NCI-H2227 (cell line): ENCODE measurements around the gene CADM4.
"Not testable (repeated sequence)": the region's sequence is repeated elsewhere in the genome, so short reads cannot be mapped to it uniquely, and the experiment has no call there.

Experiments
- DNase-seq: peaks from one replicate; lab custom pipeline; 2025; ENCODE audit not compliant: unreplicated experiment; lab: John Stamatoyannopoulos, UW

The CADM4 gene

GRCh38 chr19:43664018-43664417 lies 24.4 kb upstream of the CADM4 start:
- no peak for DNase-seq

DNA sequence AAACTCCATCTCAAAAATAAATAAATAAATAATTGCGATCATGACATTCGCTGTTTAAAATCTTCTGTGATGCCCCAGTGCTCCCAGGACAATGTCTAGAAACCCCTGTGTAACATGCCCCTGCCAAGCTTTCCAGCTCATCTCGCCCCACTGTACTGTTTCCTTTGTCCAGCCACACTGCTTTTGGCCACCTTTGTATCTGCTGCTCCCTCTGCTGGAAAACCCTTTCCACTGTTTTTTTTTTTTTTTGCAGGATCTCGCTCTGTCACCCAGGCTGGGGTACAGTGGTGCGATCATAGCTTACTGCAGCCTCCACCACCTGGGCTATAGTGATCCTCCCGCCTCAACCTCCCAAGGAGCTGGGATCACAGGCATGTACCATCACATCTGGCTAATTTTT lies 22.8 kb upstream of the CADM4 start:
- DNase-seq, result no peak

GRCh38 chr19:43660971-43661360 lies 21.3 kb upstream of the CADM4 start:
- no peak for DNase-seq

DNA sequence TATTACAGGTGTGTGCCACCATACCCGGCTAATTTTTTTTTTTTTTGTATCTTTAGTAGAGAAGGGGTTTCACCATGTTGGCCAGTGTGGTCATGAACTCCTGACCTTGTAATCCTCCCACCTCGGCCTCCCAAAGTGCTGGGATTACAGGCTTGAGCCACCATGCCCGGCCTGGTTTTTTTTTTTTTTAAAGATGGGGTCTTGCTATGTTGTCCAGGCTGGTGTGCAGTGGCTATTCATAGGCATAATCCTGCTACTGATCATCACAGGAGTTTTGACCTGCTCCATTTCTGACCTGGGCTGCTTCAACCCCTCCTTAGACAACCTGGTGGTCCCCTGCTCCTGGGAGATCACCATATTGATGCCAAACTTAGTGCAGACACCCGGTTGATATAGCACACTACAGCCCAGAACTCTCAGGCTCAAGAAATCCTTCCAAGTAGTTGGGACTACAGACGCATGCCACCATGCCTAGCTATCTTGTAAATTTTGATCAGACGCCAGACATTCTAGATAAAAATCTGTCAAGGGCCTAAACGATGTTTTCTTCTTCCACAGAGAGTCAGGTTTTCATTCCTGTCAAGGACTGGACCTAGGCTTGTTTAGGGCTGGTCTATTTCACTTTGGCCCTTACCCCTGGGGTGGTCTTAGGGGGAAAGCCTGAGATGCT lies 20.8 kb upstream of the CADM4 start:
- DNase-seq, result no peak

- no peak for DNase-seq
Observed at GRCh38 chr19:43658494-43658893, 18.8 kb upstream of the CADM4 start.

DNA sequence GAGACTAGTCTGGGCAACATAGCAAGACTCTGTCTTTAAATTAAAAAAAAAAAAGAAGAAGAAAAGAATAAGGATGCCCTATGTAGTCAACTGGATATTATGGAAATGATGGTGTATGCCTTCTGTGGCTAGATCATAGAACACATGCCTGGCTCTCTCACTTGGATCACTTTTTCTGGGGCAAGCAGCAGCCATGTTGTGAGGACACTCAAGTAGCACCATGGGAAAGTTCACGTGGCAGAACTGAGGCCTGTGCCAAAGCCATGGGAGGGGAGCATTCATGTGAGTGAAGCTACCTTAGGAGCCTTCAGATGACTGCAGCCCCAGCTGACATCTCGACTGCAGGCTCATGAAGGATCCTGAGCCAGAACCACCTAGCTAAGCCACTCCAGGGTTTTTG lies 18.4 kb upstream of the CADM4 start:
- no peak for DNase-seq

- DNase-seq, result no peak
Observed at GRCh38 chr19:43656436-43656835, 16.8 kb upstream of the CADM4 start.

DNA sequence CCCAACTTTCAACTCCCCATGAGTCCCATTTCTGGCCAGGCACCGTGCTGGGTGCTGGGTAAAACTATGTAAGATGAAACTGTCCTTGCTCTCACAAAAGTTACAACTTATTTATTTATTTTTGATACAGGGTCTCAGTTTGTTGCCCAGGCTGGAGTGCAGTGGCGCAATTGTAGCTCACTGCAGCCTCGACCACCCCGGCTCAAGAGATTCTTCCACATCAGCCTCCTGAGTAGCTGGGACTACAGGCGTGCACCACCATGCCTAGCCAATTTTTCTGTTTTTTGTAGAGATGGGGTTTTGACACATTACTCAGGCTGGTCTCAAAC lies 12.9 kb upstream of the CADM4 start:
- DNase-seq, result no peak

DNA sequence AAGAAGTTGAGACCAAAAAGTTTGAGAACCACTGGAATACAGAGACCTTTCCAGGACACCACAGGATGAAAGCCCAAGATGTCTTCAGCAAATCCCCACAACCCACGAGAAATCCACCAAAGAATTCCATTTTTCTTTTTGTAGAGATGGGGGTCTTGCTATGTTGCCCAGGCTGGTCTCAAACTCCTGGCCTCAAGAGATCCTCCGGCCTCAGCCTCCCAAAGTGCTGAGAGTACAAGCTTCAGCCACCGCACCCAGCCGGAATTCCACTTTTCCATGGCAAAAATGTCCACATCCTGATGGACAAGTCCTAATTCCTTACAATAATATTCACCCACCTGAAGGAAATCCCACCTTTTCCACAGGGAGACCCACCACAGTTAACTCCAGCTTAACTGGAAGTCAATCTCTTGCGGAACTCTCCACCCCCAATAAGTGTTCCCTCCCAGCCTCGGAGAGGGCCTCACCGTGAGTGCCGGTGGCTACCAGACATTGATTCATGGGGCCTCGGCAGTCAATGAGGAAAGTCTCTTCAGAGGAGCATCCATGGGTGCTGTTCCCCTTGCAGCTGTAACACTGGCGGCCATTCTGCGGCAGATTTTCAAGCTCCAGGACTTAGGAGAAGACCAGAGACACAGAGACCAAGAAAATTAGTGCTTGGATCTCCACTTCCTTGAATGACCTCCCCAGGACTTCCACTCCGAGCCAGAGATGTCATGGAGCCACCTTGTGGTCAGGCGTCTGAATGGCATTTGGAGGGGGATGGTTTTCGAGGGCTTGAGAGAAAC lies 12.3 kb upstream of the CADM4 start:
- DNase-seq, result peak; percentile 60

GRCh38 chr19:43650276-43650675 lies 10.6 kb upstream of the CADM4 start:
- DNase-seq, result not testable (repeated sequence)

- no peak for DNase-seq
Observed at GRCh38 chr19:43649514-43649913, 9.9 kb upstream of the CADM4 start.

DNA sequence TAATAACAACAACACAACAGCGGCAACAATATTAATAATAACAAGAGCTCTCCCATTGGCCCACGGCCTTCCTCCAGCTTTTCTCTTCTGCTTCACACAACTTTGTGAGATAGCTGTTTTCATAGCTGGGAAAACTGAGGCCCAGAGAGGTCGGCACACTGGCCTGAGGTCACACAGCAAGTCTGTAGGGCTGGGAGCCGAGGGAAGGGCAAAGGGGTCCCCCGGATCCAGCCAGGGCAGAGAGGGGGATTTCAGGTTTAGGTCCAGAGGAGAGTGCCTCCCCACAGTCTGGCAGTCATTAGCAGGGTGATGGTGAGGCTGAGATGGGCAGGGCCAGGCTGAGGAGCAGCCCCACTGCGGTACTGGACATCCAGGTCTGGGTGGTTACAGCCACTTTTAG lies 9.0 kb upstream of the CADM4 start:
- DNase-seq, result no peak

DNA sequence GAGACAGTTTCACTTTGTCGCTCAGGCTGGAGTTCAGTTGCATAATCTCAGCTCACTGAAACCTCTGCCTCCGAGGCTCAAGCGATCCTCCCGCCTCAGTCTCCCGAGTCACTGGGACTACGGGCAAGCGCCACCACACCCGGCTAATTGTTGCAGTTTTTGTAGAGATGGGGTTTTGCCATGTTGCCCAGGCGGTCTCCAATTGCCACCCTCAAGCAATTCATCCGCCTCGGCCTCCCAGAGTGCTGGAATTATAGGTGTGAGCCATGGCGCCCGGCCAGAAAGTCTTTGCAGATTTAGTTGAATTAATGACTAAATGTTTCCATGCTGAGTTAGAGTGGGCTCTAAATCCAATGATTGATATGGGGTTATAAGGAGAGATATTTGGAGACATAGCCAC lies 4.5 kb upstream of the CADM4 start:
- no peak for DNase-seq

GRCh38 chr19:43643326-43643725 lies 3.7 kb upstream of the CADM4 start:
- DNase-seq, result no peak

GRCh38 chr19:43642531-43642930 lies 2.9 kb upstream of the CADM4 start:
- no peak for DNase-seq

- DNase-seq, result no peak
Observed at GRCh38 chr19:43641333-43641732, 1.7 kb upstream of the CADM4 start.

- no peak for DNase-seq
Observed at GRCh38 chr19:43640424-43640757, 741 bp upstream of the CADM4 start.

DNA sequence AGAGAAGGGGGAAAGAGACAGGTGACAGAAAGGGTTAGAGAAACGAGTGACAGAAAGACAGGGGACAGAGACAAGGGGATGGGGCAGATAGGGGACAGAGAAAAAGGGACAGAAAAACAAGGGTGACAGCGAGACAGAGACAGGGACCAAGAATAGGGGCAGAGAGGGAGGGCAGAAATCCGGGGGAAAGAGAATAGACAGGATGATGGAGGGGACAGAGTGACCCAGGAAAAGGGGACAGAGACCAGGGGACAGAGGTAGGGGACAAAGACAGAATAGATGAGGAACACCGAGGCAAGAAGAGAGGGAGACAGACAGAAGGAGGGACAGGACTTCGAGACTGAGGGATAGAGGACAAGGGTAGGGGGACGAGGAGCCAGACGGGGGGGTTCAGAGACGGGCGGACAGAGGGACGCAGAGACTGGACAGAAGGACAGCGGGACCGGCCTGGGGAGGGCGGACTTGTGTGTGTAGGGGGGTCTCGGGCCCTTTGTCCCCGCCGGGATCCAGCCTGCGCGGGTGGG lies 593 bp downstream of the CADM4 start:
- no peak for DNase-seq

- no peak for DNase-seq
Observed at GRCh38 chr19:43638214-43638994, 1.2 kb downstream of the CADM4 start.

DNA sequence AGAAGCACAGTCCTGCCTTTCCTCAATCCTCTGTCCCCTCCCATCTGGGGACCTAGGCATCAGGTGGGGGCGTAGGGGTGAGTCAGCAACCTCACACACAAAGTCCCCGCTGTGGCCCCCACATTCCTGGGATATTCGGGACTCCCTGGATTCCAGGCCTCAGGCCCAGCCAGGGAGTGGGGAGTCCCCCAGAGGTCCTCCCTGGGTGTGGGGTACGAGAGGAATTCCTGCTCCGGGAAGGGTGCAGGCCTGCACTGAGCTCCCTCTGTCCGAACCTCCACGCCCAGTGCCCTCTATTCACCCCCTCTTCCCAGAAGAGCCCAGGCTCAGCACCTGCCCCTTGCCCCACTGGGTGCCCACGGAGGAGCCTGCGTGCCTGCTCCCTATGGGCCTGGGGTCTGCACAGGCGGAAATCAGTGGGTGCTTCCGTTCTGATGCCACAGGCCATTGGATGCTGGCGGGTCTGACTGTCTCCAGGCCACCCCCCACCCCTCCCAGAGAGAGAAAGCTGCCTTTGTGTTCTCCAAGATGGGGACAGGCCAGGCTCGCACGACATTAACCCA lies 3.4 kb downstream of the CADM4 start:
- no peak for DNase-seq

DNA sequence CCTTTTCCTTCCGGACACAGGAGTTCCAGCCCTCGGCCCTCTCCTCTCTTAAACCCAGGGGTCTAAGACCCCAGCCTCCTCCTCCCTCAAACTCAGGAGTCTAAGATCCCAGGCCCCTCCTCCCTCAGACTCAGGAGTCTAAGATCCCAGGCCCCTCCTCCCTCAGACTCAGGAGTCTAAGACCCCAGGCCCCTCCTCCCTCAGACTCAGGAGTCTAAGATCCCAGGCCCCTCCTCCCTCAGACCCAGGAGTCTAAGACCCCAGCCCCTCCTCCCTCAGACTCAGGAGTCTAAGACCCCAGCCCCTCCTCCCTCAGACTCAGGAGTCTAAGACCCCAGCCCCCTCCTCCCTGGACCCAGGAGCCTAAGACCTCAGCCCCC lies 4.1 kb downstream of the CADM4 start:
- DNase-seq, result not testable (repeated sequence)
